Embryonic facial prominence (tissue), 1 donor: ENCODE results near the gene COBL.

Source experiments
- DNase-seq: peaks from one replicate; pipeline ENCODE4 v3.0.0-alpha.2; 2016; ENCODE audit errors: extremely low spot score

Gene COBL

GRCh38 chr7:51123322-51124019 is 193.1 kb downstream of the COBL start:
- no peak for DNase-seq

- DNase-seq, result no peak
Observed at GRCh38 chr7:51121931-51122425, 194.6 kb downstream of the COBL start.

- no peak for DNase-seq
Observed at GRCh38 chr7:51121036-51121790, 195.4 kb downstream of the COBL start.

GRCh38 chr7:51118628-51119027 is 198.0 kb downstream of the COBL start:
- no peak for DNase-seq

GRCh38 chr7:51114501-51114900 is 202.1 kb downstream of the COBL start:
- no peak for DNase-seq

GRCh38 chr7:51113962-51114361 is 202.6 kb downstream of the COBL start:
- no peak for DNase-seq

- DNase-seq, result no peak
Observed at GRCh38 chr7:51113560-51113959, 203.0 kb downstream of the COBL start.

GRCh38 chr7:51111241-51111940 is 205.2 kb downstream of the COBL start:
- DNase-seq, result no peak

- DNase-seq, result no peak
Observed at GRCh38 chr7:51108134-51108533, 208.5 kb downstream of the COBL start.

- no peak for DNase-seq
Observed at GRCh38 chr7:51104278-51104677, 212.3 kb downstream of the COBL start.

GRCh38 chr7:51103718-51104117 is 212.9 kb downstream of the COBL start:
- DNase-seq, result no peak

- DNase-seq, result no peak
Observed at GRCh38 chr7:51102828-51103227, 213.8 kb downstream of the COBL start.

GRCh38 chr7:51101111-51101757 is 215.4 kb downstream of the COBL start:
- DNase-seq, result no peak

GRCh38 chr7:51090411-51090810 is 226.2 kb downstream of the COBL start:
- DNase-seq, result no peak

- DNase-seq, result no peak
Observed at GRCh38 chr7:51085034-51085692, 231.4 kb downstream of the COBL start.

- DNase-seq, result no peak
Observed at GRCh38 chr7:51084121-51084520, 232.5 kb downstream of the COBL start.

- DNase-seq, result no peak
Observed at GRCh38 chr7:51082940-51083533, 233.6 kb downstream of the COBL start.

- DNase-seq, result no peak
Observed at GRCh38 chr7:51082096-51082840, 234.3 kb downstream of the COBL start.

GRCh38 chr7:51081270-51081890 is 235.2 kb downstream of the COBL start:
- no peak for DNase-seq
